T-helper 2 cell (primary cell): ENCODE measurements around the gene IFNAR1.
"Not testable (repeated sequence)": the region's sequence is repeated elsewhere in the genome, so short reads cannot be mapped to it uniquely, and the experiment has no call there.

Experiments
- DNase-seq, 5 experiments: peaks; one replicate each; pipeline versions ENCODE4 v3.0.0 to v3.0.0-alpha.2; 2012 to 2022

IFNAR1 gene

DNA sequence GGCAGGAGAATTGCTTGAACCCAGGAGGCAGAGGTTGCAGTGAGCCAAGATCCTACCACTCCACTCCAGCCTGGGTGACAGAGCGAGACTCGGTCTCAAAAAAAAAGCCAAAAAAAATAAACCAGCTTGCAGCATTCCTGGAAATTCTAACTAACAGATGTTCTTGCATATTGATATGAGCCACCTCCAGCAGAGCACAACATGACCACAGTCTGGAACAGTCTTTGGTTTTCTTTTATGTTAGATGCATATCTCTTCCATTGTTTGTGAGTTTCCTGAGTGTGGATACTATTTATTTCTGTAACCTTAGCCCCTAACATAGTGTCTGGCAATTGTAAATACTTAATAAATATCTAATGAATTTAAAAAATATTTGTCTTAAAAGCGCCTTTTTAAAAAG is 23.9 kb downstream of the IFNAR1 start:
- DNase-seq = no peak

DNA sequence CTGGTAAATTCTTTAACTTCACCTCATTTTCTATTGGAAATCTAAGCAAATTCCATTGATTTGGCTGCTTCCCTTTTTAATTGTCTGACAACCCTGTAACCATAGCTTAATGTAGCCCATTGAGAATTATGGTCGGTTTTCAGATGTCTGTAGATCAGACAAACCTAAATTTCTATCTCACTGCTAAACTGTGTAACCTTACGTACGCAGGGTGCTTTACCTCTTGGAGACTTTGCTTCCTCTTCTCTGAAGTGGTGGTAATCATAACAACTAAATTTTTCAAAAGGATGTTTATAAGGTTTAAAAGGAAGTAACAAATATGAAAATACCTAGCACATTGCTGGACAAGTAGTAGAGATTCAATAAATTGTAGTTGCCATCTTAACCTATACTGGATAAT is 25.9 kb downstream of the IFNAR1 start:
- DNase-seq = no peak

DNA sequence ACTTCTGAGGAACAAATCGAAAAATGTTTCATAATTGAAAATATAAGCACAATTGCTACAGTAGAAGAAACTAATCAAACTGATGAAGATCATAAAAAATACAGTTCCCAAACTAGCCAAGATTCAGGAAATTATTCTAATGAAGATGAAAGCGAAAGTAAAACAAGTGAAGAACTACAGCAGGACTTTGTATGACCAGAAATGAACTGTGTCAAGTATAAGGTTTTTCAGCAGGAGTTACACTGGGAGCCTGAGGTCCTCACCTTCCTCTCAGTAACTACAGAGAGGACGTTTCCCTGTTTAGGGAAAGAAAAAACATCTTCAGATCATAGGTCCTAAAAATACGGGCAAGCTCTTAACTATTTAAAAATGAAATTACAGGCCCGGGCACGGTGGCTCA is 30.6 kb downstream of the IFNAR1 start:
- DNase-seq = no peak

DNA sequence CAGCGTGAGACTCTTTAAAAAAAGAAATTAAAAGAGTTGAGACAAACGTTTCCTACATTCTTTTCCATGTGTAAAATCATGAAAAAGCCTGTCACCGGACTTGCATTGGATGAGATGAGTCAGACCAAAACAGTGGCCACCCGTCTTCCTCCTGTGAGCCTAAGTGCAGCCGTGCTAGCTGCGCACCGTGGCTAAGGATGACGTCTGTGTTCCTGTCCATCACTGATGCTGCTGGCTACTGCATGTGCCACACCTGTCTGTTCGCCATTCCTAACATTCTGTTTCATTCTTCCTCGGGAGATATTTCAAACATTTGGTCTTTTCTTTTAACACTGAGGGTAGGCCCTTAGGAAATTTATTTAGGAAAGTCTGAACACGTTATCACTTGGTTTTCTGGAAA is 31.2 kb downstream of the IFNAR1 start:
- DNase-seq = no peak

DNA sequence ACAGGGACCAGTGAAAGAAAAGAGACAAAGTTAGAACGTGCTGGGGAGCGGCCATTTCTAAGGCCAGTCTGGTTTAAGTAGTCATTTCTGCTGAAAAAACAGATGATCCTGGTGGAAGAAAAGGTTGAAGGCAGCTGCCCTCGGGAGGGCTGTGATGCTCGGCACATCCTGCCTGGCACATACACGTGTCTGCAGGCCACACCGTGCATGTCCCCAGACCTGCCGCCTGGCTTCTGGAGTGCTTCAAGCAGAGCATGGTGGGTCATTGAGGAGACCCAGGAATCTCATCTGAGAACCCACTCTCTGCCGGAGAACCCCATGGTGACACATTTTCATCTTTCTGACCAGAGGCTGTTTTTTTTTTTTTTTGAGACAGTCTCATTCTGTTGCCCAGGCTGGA is 32.4 kb downstream of the IFNAR1 start:
- DNase-seq = no peak

DNA sequence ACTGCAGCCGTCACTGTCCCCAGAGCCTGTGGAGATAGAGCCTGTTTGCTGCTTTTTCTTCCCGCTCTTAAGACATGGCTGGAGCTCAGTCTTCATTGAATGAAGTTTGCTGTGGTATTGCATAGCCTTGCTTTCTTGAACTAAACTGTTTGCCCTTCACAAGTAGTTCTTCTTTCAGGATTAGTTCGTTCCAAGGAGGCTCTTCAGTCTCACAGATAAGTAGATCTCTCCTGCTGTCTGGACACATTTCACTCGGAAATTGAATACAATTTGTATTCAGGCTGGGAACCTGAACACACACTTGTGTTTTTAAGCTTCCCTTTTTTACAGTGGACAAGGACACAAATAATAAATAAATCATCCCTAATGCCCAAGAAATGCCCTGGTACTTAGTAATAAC is 34.7 kb downstream of the IFNAR1 start:
- DNase-seq = no peak

DNA sequence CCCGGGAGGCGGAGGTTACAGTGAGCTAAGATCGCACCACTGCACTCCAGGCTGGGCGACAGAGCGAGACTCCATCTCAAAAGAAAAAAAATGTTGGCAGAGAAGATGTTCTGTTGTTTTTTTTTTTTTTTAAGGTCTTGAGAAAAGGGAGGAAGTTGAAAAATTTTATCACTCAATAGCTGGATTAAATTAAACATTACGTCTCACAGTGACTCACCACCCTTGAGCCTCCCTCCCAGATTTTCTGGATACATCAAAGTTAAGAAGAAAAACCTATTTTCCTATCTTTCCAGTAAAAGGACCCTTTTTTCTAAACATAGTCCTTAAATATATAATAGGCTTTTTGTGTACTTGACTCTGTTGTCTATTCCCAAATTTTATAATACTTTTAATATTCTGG is 35.5 kb downstream of the IFNAR1 start:
- DNase-seq = no peak

DNA sequence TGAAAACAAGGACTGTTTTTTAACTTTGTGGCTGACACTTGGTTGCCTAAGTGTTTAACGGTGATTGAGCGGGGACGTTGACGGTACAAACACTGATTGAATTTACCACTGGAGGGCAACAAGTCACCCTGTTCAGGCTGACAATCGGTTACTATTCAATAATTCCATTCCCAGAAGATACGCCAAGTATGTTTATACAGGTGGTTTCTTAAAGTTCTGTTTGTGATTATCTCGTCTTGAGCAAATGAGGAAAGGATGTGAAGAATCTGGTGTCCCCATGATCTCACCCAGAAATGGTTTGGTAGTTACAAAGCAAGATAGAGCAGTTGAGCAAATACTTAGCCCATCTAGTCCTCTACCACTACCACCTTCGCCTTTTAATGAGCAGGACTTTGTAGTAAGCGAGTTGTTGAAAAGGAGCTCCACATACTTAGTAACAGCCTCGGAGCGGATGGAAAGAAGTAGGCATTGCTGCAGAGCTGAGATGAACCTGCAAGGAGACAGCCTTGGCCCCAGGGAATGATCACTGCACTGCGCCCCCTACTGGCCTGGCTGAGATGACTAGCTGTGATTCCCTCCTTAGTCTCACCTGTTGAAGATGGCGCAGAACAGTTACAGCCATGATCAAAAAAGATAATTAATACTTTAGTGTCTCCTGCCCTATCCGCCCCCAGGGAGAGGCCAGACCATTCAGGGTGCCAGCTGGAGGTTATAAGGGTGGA is 36.3 kb downstream of the IFNAR1 start:
- DNase-seq = peak; percentile 67 to 85 (median 79)

DNA sequence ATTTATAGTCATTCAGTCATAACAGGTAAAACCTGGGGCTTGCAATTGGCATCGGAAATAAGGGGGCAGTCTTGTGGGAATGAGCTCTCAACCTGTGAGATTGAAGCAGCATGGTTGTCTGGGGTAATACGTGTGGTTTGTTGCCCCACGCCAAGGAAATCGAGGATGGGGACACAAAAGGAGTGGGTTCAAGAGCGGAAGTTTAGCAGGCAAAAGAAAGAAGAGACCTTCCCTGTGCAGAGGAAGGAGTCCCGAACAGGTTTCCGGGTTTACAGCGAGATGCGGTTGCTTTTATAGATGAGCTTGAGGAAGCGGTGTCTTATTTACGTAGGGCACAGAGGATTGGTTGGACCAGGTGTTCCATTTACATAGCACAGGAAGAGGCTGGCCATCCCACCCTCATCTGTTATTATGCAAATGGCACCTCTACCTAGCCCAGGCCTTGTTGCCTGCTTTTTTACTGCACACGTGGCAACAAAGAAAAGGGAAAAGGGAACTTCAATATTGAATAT is 37.3 kb downstream of the IFNAR1 start:
- DNase-seq = peak; percentile 25 to 94 (median 60)

DNA sequence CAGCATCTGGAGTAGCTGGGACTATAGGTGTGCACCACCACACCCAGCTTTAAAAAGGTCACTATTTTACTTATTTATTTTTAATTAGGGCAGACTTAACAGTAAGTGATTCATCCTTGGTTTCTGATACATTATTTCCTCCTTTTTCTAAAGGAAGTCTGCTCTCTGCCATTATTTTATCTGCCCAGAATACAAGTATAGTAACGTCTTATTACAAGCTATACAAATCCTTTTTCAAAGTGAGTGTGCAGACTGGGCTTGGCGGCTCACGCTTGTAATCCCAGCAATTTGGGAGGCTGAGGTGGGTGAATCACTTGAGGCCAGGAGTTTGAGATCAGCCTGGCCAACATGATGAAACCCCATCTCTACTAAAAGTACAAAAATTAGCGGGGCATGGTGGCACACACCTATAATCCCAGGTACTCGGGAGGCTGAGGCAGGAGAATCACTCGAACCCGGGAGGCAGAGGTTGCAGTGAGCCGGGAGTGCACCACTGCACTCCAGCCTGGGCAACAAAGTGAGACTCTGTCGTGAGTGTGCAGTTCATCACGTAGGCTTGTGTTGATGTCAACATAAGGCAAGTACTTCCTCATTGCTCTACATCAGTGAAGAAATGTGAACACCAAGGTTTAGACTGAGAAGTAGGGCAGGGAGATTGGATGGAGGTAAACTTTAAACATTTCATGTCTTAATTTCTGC is 39.3 kb downstream of the IFNAR1 start:
- DNase-seq = not testable (repeated sequence)

DNA sequence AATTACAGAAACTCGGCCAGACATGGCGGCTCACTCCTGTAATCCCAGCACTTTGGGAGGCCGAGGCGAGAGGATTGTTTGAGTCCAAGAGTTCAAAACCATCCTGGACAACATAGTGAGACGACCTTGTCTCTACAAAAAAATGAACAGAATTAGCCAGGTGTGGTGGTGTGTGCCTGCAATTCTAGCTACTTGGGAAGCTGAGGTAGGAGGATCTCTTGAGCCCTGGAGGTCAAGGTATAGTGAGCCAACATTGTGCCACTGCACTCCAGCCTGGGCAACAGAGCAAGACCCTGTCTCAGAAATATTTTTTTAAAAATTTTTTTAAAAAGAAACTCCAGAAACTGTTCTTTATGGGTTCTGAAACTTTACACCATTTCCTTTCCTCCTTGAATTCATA is 40.1 kb downstream of the IFNAR1 start:
- no peak for DNase-seq

DNA sequence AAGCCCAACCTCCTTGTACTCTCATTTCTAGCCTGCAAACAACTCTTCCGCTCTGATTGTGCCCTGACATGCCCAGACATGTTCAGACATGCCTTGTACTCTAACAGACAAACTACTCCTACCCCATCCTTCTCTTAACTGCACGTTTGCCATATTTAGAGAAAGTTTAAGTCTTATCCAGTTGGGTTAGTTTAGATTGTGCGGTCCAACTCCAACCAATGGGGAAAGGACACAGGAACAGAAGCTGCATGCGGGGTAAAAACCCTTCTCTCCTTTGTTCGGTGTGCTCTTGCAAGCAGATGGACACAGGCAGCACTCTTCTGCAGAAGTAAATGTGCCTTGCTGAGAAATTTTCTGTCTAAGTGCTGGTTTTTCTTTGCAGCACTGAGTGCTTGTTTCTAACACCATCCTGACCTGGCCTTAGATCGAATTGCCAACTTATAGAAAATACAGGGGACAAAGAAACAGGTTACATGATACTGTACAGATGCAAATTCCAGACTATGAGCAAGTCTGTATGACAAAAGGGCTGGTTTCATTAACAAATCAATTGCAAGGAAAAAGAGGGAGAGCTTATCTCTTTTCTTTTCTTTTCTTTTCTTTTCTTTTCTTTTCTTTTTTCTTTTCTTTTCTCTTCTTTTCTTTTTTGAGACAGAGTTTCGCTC is 42.7 kb downstream of the IFNAR1 start:
- peak in 1 of 5 experiments; percentile 55 for DNase-seq

DNA sequence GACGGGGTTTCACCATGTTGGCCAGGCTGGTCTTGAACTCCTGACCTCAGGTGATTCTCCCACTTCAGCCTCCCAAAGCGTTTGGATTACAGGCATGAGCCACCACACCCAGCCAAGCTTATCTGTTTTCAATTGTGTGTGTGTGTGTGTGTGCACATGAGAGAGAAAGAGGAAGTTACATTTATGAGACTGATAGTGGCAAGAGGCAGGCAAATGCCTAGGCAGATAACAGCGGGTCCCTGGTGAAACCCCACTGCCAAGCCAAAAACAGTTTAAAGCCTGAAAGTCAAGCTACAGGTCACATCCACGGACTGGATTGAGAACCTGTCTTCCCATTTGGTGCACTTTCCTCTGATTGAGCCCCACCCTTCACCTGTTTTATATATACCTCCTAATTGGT is 43.4 kb downstream of the IFNAR1 start:
- DNase-seq = no peak

DNA sequence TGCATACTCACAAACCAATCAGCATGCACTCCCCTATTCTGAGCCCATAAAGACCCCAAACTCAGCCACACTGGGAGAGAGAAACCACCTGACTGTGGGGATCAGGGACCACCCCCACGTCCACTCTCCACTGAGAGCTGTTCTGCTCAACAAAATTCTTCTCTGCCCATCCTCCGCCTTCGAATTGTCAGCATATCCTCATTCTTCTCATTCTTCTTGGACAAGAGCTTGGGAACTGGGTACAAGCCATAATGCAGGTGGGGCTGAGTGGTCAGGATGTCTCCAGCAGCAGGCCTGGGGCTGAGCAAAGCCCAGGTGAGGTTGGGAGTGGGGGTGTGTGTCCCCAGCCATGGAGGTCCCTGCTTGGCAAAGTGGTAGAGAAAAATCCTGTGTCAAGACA is 43.8 kb downstream of the IFNAR1 start:
- DNase-seq = no peak

DNA sequence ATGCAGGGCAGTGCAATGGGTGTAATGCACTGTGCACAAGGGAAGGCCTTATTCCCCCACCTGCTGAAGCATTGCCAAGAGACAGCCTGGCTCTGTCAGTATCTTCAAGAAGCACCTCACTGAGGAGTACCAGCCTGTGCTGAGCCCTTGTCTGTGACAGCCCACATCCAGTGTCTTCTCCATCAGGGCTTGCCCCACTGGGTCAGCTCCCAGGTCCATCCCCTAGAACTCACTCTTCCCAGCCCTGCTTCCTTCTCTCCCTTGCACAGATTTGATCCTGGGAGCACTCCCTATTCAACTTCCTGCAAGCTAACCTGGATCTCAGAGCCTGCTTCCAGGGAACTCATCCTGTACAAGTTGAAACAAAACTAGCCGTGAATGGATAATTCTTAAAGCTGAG is 44.8 kb downstream of the IFNAR1 start:
- DNase-seq = no peak

DNA sequence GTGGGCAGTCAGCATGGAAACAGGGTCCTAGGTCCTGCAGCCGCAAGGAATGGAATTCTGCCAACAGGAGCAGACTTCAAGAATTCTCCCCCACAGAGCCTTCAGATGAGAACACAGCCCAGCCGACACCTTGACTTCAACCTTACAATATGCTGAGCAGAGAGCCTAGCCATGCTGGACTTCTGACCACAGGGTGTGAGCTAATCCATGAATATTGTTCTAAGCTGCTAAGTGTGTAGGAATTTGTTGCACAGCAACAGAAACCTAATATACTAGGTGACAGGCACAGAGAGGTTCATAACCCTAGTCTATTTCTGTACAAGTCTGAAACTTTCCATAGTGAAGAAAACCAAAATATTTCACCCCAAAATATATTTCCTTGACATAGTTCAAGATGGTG is 45.5 kb downstream of the IFNAR1 start:
- no peak for DNase-seq

DNA sequence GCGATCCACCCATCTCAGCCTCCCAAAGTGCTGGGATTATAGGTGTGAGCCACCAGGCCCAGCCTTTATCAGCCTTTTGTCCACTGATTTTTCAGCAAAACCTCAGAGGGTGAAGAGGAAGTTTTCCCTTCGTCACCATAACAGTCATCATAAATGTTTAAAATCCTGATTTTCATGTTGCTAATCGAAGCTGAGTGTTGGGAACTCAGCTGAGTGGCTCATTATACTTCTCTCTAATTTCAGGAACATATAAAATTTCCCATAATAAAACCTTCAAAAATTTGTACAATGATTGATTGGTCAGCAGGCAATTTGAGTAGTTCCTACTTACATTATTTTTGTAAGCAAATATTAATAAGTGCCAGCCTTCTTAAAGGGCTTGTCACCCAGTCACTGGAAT is 46.6 kb downstream of the IFNAR1 start:
- no peak for DNase-seq

DNA sequence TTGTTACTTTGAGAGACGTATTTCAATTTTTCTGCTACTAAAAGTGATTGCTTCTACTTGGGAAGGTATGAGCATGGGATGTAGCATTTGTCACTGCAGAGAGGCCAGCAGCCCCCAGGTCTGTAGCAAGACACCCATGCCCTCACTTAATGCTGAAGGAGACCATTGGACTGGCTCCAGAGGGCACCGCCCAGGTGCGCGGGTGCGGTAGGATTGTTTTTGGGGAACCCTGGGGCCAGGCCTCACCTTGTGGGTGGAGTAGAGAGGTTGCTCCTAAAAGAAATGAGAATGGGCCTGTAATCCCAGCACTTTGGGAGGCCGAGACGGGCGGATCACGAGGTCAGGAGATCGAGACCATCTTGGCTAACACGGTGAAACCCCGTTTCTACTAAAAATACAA is 47.8 kb downstream of the IFNAR1 start:
- no peak for DNase-seq

DNA sequence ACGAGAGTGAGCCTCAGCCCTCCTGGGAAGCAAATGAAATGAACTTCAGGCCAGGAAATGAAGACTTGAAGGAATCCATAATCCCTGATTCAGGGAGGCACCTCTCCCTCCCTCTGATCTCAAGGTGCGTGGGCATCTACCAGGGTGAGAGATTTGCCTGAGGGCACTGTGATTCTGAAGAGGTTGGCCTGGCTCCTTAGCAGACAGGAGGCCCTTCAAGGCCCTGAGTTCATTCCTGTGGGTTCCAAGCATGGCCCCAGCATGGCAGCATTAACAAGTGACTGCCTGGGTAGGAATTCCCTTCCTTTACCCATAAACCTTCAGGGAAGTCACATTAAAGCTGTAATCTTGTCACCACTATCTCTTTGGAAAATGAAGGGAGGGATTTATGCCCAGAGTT is 48.7 kb downstream of the IFNAR1 start:
- DNase-seq = no peak

DNA sequence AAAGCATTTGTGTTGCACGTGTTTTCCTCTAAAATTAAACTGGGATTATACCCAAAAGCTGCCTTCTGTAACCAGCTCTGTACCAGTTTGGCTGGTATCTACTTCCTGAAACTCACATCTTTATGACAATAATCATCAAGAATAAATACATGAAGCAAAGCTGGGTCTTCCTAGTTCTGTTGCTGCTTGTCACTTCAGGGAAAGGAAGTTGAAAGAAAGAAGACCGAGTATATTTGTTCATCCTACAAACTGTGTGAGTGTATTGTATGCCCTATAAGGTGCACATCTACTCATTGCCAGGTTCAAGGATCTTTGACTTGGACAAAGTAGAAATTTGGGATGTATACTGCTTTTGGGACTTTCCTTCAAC is 49.3 kb downstream of the IFNAR1 start:
- no peak for DNase-seq

DNA sequence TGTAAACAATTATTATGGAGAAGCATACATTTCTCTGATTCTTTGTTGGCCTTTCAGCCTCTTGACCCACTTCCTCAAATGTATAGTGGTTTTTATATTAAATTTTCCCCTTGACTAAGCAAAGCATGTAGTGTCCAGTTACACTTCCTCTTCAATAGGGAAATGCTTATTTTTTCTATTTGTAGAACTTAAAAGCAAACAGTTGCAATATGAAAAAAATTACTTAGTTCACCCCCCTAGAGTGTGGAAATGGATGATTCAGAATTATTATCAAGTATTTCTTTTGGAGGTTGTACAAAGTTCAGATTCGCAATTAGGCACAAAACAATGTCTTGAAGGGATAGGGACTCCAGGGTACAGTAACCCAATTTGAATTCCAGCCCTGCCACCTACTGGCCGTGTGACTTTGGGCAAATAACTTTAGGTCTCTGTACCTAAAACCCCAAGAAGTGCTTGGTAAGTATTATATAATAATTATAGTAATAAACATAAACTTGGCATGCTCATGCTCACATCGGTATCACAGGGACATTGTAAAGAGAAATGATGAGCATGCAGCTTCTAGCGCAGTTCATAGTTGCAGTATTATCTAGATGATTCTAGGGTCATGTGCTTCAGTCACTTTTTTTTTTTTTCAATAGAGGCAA is 49.8 kb downstream of the IFNAR1 start:
- peak in 3 of 5 experiments; percentile 33 to 70 (median 35) for DNase-seq

DNA sequence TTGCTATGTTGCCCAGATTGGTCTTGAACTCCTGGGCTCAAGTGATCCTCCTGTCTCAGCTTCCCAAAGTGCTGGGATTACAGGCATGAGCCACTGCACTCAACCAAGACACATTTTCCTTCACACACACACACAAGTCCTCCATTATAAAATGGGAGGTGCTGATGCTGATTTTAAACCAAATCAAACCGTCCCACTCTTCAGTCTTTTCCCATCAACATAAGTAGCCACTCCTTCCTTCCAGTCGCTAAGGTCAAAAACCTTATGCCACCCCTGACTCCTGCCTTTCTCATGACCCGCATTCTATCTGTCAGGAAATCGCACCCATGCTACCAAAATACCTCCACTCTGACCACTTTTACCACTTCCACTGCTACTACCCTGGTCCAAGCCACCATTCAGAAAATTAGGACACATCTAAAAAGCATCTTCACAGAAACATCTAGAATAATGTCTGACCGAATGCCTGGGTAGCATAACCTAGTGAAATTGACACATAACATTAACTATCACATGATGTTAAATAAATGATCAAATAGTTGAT is 50.4 kb downstream of the IFNAR1 start:
- no peak for DNase-seq
